ENCODE data around the gene TBC1D24.

Gene TBC1D24

DNA sequence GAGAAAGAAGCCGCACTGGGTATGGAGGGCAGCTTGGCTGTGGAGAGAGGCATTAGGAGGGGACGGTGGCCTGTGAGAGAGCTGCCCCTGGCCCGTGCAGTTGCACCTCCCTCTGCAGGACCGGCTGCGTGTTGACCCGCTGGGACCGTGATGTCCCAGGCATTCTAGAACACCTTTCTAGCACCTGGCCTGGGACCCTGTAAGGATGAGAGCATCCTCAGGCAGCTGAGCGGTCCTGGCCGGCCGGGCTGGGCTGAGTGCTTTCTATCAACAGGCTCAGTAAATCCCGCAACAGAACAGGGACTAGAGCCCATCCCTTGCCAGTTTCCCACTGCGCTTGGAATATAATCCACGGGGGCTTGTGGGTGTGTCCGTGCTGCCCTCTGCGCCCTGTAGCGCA is 14.7 kb downstream of the TBC1D24 start:
- no peak for FAIRE-seq
- no peak for DNase-seq (ENCODE audit: insufficient read length, low spot score)
- TF ChIP-seq, protein P1, sequence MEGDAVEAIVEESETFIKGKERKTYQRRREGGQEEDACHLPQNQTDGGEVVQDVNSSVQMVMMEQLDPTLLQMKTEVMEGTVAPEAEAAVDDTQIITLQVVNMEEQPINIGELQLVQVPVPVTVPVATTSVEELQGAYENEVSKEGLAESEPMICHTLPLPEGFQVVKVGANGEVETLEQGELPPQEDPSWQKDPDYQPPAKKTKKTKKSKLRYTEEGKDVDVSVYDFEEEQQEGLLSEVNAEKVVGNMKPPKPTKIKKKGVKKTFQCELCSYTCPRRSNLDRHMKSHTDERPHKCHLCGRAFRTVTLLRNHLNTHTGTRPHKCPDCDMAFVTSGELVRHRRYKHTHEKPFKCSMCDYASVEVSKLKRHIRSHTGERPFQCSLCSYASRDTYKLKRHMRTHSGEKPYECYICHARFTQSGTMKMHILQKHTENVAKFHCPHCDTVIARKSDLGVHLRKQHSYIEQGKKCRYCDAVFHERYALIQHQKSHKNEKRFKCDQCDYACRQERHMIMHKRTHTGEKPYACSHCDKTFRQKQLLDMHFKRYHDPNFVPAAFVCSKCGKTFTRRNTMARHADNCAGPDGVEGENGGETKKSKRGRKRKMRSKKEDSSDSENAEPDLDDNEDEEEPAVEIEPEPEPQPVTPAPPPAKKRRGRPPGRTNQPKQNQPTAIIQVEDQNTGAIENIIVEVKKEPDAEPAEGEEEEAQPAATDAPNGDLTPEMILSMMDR (IDR thresholded peaks at IDR 0.05; ENCODE audit: insufficient read depth, missing control alignments): no peak

DNA sequence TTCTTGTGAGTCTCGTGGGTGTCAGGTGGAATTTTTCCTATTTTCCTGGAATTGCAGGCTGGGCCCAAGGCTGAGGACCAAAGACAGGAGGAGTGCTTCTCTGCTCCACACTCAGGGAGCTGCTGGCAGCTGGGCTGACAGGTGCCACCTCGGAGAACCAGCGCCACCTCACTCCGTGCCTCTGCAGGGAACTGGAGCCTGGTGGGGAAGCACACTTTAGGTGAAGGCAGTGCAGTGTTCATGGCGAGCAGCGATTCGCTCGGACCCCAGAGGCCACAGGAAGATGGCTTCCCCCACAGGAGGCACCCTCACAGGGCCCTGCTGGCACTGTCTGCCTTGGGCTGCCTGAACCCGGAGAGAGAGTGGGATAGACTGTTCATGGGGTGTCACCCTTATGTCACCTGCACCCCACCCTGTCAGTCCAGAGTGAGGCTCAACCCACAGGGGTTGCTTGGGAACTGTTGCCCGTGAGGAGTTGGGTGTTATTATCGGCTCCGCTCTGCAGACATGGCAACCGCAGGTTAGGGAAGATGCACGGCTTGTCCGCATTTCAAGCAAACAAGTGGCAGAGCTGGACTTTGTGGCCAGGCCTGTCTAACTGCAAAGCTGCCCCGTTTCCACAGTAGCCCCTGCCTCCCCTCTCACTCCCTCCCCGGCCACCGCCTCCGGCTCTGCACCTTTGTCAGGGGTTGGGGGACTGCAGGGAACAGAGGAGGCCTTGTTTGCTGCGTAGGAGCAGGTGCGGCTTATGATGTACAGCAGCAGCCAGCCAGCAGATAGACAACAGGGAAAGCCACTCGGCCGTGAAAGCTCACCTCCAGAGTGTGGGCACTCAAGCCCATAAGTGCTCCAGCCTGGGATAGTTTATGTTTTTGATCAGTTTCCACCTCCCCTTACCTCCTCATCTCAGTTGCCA is 15.5 kb downstream of the TBC1D24 start:
- DNase-seq (ENCODE audit: insufficient read length, low spot score) (no peak), FAIRE-seq (no peak)
- TF ChIP-seq, protein P1 (IDR thresholded peaks at IDR 0.05; ENCODE audit: insufficient read depth, missing control alignments): no peak

DNA sequence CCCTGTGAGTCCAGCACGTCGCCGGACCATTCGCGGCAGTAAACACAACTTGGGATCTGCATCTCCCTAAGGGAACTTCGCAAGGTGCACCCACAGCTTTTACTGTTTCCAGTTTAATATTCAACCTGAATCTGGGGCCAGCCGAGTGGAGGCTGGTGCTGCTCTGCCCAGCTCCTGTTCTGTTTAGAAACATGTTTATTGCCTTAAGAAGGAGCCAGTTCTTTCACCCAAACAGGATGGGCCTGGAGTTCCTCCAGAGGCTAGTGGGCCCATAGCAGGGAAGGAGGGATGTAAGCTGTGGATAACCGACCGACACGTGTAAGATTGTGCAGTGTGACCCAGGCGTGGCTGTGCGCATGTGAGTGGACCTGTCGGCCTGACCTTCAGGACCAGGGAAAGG is 17.4 kb downstream of the TBC1D24 start:
- FAIRE-seq: no peak
- TF ChIP-seq, protein P1 (IDR thresholded peaks at IDR 0.05; ENCODE audit: insufficient read depth, missing control alignments): no peak
- no peak for DNase-seq (ENCODE audit: insufficient read length, low spot score)

DNA sequence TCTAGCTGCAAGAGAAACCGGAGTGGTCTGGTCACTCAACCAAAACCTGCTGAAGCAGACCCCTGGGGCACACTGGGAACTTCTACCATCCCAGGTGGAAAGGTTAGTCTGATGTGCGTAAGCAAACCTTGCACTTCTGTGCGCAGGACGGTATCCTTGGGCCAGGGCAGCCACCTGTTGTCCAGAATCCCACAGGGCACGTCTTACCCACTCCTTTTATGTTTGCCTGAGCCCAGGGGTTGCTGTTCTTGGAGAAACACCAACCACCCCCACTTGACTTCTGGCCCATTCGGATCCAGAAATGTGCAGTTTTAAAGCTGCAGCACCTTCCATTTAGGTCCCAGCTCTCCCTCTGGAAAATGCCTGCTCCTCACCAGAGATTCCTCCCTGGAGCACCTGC is 18.7 kb downstream of the TBC1D24 start:
- TF ChIP-seq, protein P1 (IDR thresholded peaks at IDR 0.05; ENCODE audit: insufficient read depth, missing control alignments): no peak
- no peak for DNase-seq (ENCODE audit: insufficient read length, low spot score)
- no peak for FAIRE-seq

DNA sequence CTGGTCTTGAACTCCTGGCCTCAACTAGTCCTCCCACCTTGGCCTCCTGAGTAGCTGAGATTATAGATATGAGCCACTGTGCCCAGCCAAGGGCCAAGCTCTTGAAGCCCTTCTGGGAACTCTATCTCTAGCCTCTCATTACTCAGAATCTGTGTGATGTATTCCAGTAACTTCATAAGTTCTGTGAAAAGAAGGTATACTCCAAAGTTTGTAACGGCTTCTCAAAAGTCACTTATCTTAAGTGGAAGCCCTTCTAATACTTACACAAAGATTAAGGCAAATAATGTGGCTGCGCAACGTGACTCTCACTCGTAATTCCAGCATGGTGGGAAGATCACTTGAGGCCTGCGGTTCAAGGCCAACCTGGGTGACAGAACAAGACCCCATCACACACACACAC is 19.7 kb downstream of the TBC1D24 start:
- FAIRE-seq (no peak), DNase-seq (ENCODE audit: insufficient read length, low spot score) (no peak)
- TF ChIP-seq, protein P1 (IDR thresholded peaks at IDR 0.05; ENCODE audit: insufficient read depth, missing control alignments): no peak

DNA sequence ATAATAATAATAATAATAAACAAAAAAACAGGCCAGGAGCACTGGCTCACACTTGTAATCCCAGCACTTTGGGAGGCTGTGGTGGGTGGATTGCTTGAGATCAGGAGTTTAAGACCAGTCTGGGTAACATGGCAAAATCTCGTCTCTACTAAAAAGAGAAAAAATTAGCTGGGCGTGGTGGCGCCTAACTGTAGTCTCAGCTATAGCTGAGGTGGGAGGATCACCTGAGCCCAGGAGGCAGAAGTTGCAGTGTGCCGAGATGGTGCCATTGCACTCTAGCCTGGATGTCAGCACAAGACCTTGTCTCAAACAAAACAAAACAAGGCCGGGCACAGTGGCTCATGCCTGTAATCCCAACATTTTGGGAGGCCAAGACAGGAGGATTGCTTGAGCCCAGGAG is 20.1 kb downstream of the TBC1D24 start:
- TF ChIP-seq, protein P1 (IDR thresholded peaks at IDR 0.05; ENCODE audit: insufficient read depth, missing control alignments): no peak
- no peak for FAIRE-seq
- no peak for DNase-seq (ENCODE audit: insufficient read length, low spot score)

All from D721Med (cell line).